HPDE6-E6E7 (cell line): ENCODE measurements around the gene RGS18.
"Not testable (repeated sequence)": the region's sequence is repeated elsewhere in the genome, so short reads cannot be mapped to it uniquely, and the experiment has no call there.

Experiments used
- DNase-seq: peaks from one replicate; pipeline ENCODE4 v3.0.0; 2011; ENCODE audit warnings: missing footprints; ENCODE audit errors: extremely low spot score

Gene RGS18

GRCh38 chr1:192167011-192167410, 8.7 kb downstream of the RGS18 start:
- no peak for DNase-seq

GRCh38 chr1:192167911-192168700, 9.8 kb downstream of the RGS18 start:
- no peak for DNase-seq

- no peak for DNase-seq
Measured at GRCh38 chr1:192168964-192169363, 10.7 kb downstream of the RGS18 start.

- DNase-seq, result no peak
Measured at GRCh38 chr1:192170196-192170984, 12.1 kb downstream of the RGS18 start.

GRCh38 chr1:192171123-192171522, 12.9 kb downstream of the RGS18 start:
- DNase-seq, result no peak

- DNase-seq, result no peak
Measured at GRCh38 chr1:192175971-192176370, 17.7 kb downstream of the RGS18 start.

- no peak for DNase-seq
Measured at GRCh38 chr1:192183788-192184187, 25.5 kb downstream of the RGS18 start.

GRCh38 chr1:192186197-192186596, 27.9 kb downstream of the RGS18 start:
- no peak for DNase-seq

- no peak for DNase-seq
Measured at GRCh38 chr1:192190066-192190465, 31.8 kb downstream of the RGS18 start.

- no peak for DNase-seq
Measured at GRCh38 chr1:192201303-192201702, 43.0 kb downstream of the RGS18 start.

- no peak for DNase-seq
Measured at GRCh38 chr1:192224396-192224795, 66.1 kb downstream of the RGS18 start.

- no peak for DNase-seq
Measured at GRCh38 chr1:192224846-192225245, 66.6 kb downstream of the RGS18 start.

GRCh38 chr1:192225266-192225665, 67.0 kb downstream of the RGS18 start:
- DNase-seq, result no peak

GRCh38 chr1:192225703-192226102, 67.4 kb downstream of the RGS18 start:
- no peak for DNase-seq

GRCh38 chr1:192227330-192227729, 69.1 kb downstream of the RGS18 start:
- DNase-seq, result no peak

GRCh38 chr1:192227980-192228379, 69.7 kb downstream of the RGS18 start:
- DNase-seq, result not testable (repeated sequence)

GRCh38 chr1:192232817-192233417, 74.7 kb downstream of the RGS18 start:
- DNase-seq, result no peak

GRCh38 chr1:192235127-192235526, 76.9 kb downstream of the RGS18 start:
- no peak for DNase-seq
